ENCODE results near the gene ARHGAP21. TPM values are rescaled to one million over a fixed set of nuclear protein-coding genes. Genes with fewer than 3 reads are reported as not detected.
"Not testable (repeated sequence)": the region's sequence is repeated elsewhere in the genome, so short reads cannot be mapped to it uniquely, and the experiment has no call there.

The ARHGAP21 gene
- 72.4 TPM for polyA plus RNA-seq (2013, experiment 1 of 2; ENCODE audit: insufficient read length)
- 84.8 TPM for polyA plus RNA-seq (2013, experiment 2 of 2; ENCODE audit: insufficient read length)

DNA sequence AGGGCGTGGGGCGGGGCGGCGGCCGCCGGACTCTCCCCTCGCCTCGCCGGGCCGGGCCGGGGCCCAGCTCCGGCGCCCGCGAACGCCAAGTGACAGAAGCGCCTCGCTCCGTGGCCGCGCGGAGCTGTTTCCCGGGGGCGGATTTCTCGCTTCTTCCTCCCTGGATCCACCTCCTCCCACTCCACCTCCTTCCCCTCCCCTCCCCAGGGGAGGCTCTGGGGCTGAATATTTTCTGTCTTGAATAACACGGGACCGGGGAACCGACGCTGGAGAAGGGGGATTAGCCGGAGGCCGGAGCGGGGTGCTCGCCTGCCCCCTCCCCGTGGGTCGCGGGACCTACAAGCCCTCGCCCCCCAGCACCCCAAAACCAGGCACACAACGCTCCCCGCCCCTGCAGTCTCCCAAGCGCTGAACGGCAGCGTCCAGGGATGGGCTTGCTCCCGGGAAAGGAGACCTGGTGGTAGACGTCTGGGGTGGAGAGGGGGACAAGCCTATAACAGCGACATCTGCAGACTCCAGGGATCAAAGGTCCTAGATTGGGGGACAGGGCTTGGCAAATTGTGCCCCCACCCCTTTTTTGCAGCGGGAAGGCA, at the start of gene ARHGAP21:
TSS of gene ARHGAP21 (minus strand) at position 100 of the 593 bp plus-strand sequence. CDS start 1,988 bp downstream, outside the sequence.
- DNase-seq, result peak; percentile 87

DNA sequence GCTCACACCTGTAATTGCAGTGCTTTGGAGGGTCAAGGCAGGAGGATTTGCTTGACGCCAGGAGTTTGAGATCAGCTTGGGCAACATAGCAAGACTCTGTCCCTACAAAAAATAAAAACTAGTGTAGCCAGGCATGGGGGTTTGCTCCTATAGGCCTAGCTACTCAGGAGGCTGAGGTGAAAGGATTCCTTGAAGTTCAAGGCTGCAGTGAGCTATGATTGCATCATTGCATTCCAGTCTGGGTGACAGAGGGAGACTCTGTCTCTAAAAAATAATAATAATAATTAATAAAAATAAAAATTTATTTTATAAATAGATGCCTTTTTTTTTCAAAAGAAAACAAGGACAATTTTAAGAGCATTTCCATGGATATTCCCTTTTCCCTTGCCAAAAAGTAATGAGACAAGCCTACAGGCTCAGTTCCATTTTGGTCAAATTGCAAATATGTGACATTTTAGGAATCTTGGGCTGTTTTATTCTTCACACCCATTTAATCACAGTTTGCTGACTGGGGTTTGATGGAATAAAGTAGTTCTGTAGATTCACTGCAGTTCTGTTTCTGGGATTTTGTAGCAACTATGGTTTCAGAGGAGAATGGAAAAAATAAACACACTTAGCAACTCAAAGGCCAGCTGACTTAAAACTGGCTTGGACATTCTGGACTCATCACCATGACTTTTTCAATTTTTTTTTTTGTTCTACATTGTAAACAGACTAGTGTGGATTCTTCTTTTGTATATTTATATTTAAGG, 48.4 kb upstream of the ARHGAP21 start:
- DNase-seq, result no peak

DNA sequence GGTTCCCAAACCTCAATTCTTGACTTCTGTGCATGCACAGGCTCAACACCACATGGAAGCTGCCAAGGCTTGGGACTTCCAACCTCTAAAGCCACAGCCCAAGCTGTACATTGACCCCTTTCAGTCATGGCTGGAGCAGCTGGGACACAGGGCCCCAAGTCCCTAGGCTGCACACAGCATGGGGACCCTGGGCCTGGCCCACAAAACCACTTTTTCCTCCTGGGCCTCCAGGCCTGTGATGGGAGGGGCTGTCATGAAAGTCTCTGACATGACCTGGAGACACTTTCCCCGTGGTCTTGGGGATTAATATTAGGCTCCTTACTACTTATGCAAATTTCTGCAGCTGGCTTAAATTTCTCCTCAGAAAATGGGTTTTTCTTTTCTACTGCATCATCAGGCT, 41.3 kb upstream of the ARHGAP21 start:
- DNase-seq, result not testable (repeated sequence)

DNA sequence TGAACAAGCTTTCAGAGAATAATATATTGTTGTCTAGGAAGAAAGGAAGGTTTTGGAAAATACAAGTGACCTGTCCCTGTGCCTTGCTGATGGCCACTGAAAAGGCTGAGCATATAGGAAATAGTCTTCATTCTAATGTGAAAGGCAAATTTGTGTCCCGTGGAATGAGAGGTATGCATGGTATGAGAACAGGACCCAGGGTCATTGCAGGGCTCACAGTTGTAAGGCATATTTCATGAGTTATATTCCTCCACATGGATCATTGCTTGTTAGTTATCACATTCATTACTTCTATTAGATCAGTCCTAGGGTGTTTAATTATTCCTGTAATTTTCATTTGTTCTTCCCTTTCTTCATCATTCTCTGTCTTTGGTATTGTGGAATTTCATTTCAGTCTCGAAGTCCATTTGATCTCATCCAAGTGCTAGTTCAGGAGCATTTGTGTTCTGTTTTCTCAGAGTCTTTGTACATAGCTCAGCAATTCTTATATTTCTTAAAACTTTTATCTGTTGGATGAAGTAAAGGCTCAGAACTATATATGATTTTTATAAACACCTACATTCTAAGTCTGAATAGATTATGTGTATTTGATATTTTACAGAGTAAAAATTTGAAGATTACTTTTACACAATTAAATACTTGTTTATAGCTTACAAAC, 39.4 kb upstream of the ARHGAP21 start:
- peak; percentile 80 for DNase-seq

DNA sequence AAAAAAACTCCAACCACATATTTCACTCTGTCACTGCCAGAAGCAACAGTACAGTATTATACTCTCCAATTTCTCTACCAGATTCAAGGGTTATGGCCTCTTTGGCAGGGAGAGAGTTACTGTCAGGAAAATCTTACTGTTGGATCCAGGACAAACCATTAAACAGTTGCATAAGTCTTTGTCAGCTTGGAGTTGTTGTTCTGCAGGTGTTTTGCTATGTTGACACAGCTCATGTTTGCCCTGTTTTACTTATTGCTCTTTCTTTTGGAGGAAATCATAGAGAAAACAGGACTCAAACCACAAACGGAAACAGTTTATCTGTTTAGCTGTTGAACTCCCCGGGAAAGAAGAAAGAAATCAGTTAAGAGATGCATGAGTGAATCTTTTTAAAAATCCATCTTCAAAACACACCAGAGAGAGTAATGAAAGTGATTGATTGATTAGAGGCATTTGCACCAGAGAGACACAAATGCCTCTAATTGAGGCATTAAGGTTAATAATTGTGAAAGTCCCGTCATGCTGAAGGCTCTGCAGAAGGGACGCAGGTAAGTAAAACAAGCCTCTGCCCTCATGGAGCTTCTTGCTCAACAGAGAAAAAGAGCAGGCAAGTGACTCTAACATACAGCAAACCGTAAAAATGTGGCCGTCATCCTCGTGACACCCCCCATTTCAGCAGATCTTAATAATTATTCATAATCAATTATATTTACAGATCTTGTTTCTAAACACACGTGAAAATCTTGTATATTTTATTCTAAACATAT, 38.7 kb upstream of the ARHGAP21 start:
- DNase-seq, result no peak

DNA sequence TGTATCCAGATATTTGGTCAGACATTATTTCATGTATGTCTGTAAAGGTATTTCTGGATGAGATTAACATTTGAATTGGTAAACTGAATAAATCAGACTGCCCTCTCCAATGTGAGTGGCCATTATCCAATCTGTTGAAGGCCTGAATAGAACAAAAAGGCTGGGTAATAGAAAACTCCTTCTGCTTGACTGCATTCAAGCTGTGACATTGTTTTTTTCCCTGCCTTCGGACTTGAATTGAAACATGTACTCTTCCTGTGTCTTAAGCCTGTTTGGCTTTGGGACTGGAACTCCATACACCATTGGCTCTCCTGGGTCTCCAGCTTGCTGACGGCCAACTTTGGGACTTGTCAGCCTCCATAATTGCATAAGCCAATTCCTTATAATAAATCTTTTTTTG, 36.0 kb upstream of the ARHGAP21 start:
- no peak for DNase-seq

DNA sequence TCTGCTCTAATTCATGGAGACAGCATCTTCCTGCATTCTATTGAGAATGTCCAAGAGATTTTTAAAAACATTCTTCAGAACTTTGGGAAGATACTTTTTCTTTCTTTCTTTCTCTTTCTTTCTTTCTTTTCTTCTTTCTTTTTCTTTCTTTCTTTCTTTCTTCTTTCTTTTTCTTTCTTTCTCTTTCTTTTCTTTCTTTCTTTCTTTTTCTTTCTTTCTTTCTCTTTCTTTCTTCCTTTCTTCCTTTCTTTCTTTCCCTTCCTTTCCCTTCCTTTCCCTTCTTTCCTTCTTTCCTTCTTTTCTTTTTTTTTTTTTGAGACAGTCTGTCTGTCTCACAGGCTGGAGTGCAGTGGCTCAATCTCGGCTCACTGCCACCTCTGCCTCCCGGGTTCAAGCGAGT, 34.6 kb upstream of the ARHGAP21 start:
- DNase-seq, result not testable (repeated sequence)

DNA sequence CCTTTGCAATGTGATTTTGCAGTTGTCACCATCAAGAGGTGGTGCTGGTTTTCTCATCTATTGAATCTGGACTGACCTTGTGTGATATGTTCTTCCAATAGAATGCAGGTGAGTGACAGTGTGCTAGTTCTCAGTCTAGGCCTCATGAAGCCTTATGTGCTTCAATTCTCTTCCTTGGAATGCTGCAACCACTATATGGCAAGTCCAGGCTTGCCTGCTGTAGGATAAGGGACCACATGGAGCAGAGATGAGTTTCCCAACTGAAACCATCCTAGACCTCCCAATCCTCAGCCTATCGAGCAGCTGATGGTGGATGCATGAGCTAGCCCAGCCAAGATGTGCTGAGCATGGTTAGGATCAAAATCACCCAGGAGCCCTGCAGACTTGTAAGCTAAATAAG, 32.6 kb upstream of the ARHGAP21 start:
- no peak for DNase-seq

DNA sequence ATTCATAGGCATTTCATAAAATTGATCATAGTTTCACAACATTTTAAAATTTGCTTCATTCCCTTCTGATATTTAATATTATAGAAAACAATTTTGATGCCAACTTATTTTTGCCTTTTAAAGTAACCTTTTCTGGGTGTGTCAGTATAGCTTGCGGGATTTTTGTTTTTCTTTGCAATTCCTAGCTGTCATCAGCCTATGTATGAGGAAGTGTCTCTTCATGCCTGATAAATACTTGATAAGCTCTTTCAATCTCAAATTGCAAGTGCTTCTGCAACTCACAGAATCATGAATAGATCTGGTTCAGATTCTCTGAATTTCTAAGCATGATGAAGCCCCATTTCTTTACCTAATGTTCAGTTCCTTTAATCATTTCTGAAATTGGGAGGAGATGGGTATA, 28.0 kb upstream of the ARHGAP21 start:
- DNase-seq, result no peak

DNA sequence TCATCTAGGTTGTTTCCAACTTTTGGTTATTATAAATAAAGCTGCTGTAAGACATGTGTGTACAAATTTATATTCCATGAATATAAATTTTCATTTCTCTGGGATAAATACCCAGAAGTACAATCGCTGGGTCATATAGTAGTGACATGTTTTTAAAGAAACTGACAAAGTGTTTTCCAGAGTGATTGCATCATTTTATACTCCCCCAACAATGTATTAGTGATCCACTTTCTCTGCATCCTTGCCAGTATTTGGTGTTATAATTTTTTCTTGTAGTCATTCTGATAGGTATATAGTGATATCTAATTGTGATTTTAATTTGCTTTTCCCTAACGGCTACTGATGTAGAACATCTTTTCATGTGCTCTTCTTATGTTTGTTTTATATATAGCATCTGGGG, 27.0 kb upstream of the ARHGAP21 start:
- DNase-seq, result no peak

DNA sequence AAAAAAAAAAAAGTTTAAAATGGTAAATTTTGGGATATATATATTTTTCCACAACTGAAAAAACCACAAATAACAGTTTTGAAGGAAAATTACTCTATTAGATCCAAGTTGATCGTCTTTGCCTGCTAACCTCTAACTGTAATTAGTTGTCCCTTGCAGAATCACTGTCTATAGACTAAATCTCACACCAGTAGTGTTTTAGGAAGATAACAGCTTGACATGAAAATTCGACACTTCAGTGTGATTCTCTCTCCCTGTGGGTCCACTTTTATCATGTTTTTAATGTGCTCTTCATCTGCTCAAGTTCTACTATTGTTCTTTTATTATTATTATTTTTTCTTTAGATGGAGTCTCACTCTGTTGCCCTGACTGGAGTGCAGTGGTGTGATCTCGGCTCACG, 24.5 kb upstream of the ARHGAP21 start:
- DNase-seq, result no peak

DNA sequence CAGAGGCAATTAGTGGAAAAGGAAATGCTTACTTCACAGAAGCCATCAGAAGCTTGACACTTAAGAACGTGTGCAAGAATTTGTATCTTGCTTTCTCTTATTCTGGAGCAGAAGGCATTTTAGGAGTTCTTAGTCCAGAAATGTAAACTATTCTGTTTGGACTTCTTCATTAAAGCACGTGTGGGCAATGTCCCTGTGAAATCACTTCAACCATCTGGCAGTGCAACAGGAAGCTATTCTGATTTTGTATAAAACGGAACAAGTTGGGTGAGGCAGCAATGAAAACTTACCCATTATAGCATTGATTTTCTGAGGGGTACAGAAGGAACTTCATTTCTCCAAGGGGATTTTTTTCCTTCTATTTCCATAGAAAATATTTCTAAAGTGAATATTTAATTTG, 21.3 kb upstream of the ARHGAP21 start:
- no peak for DNase-seq

DNA sequence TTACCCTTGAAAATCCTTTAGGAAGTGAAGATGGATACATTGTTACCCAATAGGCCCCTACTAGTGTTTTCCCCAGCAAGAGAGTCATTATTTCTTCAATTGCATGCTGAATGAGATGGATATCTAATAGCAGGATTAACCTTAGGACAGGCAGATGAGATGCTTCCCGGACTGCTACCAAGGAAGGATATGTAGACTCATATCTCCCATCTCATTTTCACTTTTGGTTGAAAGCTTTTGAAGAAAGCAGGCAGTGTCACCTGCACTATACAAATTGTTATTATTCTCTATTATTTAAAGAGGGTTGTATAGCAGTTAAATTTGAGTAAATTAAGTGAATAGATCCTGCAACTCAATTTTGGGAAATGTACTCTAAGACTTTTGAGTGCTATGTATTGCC, 17.0 kb upstream of the ARHGAP21 start:
- no peak for DNase-seq

DNA sequence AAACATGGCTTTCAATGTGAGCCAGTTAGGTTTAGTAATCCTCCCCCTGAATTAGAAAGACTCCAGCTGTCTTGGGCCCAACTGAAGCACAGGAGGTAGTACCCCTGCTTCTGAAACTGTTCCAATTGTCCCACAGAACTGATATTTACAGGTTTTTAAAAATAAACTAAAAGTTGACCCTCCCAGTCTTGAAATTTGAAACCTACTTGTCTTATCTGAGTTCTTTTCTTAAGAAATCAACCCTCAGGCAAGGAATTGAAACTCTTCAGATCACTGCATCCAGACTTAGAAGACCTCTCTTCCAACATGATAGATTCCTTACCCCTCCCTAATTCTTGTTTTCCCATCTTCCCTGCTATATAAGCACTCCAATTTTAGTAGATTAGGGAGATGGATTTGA, 13.3 kb upstream of the ARHGAP21 start:
- no peak for DNase-seq

DNA sequence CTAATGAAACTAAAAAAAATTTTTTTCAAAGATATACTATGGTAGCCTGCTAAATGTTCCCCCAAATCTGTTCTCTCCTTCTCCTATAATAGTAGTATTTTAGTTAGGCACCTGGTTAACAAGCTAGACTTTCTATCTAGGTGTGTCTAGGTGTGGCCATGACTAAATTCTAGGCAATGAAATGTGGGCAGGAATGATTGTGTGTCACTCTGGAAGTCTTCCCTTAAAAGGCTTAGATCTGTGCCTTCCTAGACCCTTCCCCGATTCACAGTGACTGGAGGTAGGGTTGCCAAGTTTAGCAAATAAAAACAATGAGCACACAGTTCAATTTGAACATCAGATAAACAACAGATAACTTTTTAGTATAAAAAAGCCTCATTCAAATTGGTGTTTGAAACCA, 8.3 kb upstream of the ARHGAP21 start:
- DNase-seq, result no peak

DNA sequence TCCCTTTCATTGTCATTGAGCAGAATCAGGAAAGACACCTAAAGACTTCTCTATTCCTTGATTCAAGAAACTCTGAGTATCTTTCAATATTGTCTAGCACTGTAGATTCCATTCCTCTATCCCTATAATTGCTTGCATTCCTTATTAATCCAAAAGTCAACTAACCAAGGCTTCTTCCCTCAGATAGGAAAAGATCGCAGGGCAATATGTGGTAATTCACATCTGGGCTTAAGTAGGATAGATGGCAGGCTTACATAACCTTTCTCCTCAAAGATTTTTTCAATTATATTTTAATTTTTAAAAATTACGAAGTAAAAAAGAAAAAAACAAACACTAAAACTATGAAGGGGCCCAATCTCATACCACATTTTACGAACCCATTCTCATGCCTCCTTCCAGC, 7.1 kb upstream of the ARHGAP21 start:
- DNase-seq, result peak; percentile 29

DNA sequence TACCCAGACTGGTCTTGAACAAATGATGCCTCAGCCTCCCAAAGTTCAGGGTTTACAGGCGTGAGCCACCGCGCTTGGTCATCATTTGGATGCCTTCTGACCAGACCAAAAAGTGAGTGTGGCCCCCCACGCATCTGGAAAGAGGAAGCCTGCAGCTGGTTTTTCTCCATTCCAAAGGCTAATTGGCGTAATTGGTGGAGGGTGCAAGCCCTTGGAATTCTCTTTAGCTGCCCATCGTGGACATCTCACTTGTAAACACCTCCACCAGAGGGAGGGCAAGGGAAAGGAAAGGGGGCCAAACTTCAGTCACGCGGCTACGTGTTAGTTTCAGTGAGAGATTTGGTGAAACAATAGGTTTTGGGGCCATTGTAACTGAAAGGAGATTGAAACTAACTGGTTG, 4.1 kb upstream of the ARHGAP21 start:
- peak; percentile 32 for DNase-seq

DNA sequence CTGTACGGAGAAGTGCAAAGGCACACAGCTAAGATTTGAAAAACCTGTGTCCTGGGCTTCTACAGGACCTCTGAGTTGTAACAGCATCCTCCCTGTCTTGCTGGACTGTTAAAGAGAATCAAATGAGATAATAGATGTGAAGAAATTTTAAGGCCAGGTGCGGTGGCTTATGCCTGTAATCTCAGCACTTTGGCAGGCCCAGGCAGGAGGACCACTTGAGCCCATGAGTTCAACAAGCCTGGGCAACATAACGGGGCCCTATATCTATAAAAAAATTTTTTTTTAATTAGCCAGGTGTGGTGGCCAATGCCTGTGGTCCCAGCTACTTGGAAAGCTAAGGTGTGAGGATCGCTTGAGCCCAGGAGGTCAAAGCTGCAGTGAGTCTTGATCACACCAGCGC, 2.9 kb upstream of the ARHGAP21 start:
- DNase-seq, result no peak

DNA sequence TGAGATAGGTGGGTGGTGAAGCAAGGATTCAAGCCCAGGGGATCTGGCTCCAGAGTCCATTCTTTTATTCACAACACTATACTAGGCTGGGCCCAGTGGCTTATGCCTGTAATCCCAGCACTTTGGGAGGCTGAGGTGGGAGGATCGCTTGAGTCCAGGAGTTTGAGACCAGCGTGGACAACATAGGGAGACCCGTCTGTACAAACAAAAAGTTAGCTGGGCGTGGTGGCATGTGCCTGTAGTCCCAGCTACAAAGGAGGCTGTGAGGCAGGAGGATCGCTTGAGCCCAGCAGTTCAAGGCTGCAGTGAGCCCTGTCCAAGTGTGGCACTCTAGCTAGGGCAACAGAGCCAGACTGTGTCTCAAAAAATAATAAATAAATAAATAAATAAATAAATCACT, 2.3 kb upstream of the ARHGAP21 start:
- DNase-seq, result not testable (repeated sequence)

DNA sequence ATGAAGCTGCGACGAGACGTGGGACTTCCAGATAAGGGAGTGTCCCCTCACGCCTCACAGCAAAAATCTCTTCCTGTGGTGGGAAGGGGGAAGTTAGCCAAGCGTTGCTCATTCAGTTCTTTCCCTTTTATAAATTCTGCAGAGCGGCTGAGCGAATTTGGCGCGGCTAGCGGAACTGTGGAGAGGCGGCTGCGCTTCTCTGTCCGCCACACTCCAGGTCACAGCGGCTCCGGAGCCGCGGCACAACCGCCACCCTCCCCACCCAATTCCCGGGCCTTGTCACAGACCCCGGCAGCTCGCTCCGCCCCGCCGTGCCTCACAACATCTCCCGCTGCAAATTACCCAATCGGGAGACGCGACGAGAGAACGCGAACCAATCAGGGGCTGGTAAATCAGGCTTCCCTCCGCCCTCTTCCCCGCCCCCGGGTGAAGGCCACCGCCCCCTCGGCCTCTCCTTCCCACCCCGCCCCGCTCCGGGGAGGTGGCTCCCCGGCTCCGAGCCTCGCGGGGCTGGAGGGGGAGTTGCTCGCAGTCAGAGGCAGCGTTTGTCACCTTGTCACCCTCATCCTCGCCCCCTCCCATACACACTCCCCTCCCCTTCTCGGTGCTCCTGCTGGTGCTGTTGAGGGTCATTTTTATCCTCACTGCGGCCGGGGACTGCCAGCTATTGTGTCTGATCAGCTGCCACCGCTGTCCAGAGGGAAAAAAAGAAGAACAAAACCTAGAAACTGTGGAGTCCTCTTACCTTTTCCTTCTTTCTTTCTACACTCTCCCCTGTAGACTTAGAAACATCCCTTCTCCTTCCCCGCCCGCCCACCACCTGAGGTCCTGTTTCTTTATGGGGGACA, 918 bp upstream of the ARHGAP21 start:
- DNase-seq, result peak; percentile 98

DNA sequence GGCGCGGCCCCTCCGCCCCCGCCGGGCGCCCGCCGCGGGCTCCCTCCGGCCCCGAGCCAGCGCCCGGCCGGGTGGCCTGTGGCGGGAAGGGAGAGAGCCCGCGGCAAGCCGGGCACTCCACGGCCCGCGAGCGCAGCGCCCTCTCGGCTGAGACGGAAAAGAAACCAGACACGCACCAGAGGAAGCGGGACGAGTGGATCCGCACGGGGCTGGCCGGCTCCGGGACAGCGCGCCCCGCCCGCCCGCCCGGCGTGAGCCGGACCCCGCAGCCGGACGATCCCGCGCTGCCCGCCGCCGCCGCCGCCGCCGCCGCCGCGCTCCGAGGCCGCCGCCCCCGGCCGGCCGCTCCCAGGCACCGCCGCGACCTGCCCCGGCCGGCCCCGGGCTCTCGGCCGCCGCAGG, 300 bp downstream of the ARHGAP21 start:
- peak; percentile 44 for DNase-seq
